GM19468 (cell line): Measurements from ENCODE around the gene NPAS3.

ENCODE experiments used
- ATAC-seq: cut with Tn5 transposase; IDR thresholded peaks from one replicate; pipeline ENCODE4 v1.9.1; 2021; ENCODE audit warnings: mild to moderate bottlenecking, moderate library complexity, moderate number of reproducible peaks; ENCODE audit not compliant: unreplicated experiment; ENCODE audit errors: extremely low read depth

NPAS3 gene

GRCh38 chr14:33833706-33834465, 895.2 kb downstream of the NPAS3 start:
- no peak for ATAC-seq

- ATAC-seq, result no peak
These were observed 896.0 kb downstream of the NPAS3 start for GRCh38 chr14:33834466-33835260.

- ATAC-seq, result no peak
These were observed 896.6 kb downstream of the NPAS3 start for GRCh38 chr14:33835261-33835655.

GRCh38 chr14:33835677-33836076, 897.0 kb downstream of the NPAS3 start:
- ATAC-seq, result no peak

- no peak for ATAC-seq
These were observed 897.7 kb downstream of the NPAS3 start for GRCh38 chr14:33836203-33836899.

GRCh38 chr14:33836900-33837577, 898.4 kb downstream of the NPAS3 start:
- ATAC-seq, result no peak

GRCh38 chr14:33837943-33838683, 899.4 kb downstream of the NPAS3 start:
- no peak for ATAC-seq

- ATAC-seq, result peak; percentile 27
These were observed 900.8 kb downstream of the NPAS3 start for GRCh38 chr14:33839193-33840076.

GRCh38 chr14:33840797-33841196, 902.1 kb downstream of the NPAS3 start:
- ATAC-seq, result no peak

- ATAC-seq, result no peak
These were observed 903.6 kb downstream of the NPAS3 start for GRCh38 chr14:33842299-33842698.

- no peak for ATAC-seq
These were observed 905.4 kb downstream of the NPAS3 start for GRCh38 chr14:33844118-33844517.

GRCh38 chr14:33846100-33846824, 907.6 kb downstream of the NPAS3 start:
- no peak for ATAC-seq

- no peak for ATAC-seq
These were observed 908.4 kb downstream of the NPAS3 start for GRCh38 chr14:33847066-33847465.

- ATAC-seq, result no peak
These were observed 909.3 kb downstream of the NPAS3 start for GRCh38 chr14:33848009-33848408.

- no peak for ATAC-seq
These were observed 910.2 kb downstream of the NPAS3 start for GRCh38 chr14:33848706-33849454.

- no peak for ATAC-seq
These were observed 910.7 kb downstream of the NPAS3 start for GRCh38 chr14:33849455-33849801.

- no peak for ATAC-seq
These were observed 912.1 kb downstream of the NPAS3 start for GRCh38 chr14:33850826-33851225.

GRCh38 chr14:33851366-33851765, 912.7 kb downstream of the NPAS3 start:
- no peak for ATAC-seq
